A673 (cell line): ENCODE measurements around the gene FFAR1.

Source experiments
- CTCF ChIP-seq: fragments of 300-800, 200-600 bp; sonication (generic); conservative IDR thresholded peaks from 2 replicates; pipeline ENCODE4 v1.5.1; 2017; ENCODE audit warnings: low read depth, mild to moderate bottlenecking, antibody characterized with exemption, low read length, moderate library complexity, mixed read lengths
- EZH2 ChIP-seq: fragments of 200-600 bp; sonication (generic); IDR thresholded peaks from 2 replicates; pipeline ENCODE4 v1.6.1; 2017; ENCODE audit warnings: borderline replicate concordance, low read depth, mild to moderate bottlenecking, mixed read lengths, antibody characterized with exemption, low read length; ENCODE audit not compliant: poor library complexity, severe bottlenecking

GRCh38 chr19:35373492-35373891 is 25.8 kb downstream of the FFAR1 start:
- TF ChIP-seq CTCF (no peak), EZH2 (no peak)
